D721Med (cell line): ENCODE data around the gene ARID3B.

Experiments
- DNase-seq: peaks from one replicate; pipeline ENCODE4 v3.0.0; 2011; ENCODE audit warnings: low spot score; ENCODE audit not compliant: insufficient read length
- FAIRE-seq: peaks from 2 replicates; lab custom pipeline; 2011; peaks lifted over from hg19 to GRCh38; lab: Jason Lieb, UNC
- TF ChIP-seq, protein P1 (sequence below): IDR thresholded peaks from 2 replicates; pipeline ENCODE4 v1.5.1; 2012; ENCODE audit warnings: mild to moderate bottlenecking, control low read depth; ENCODE audit not compliant: insufficient read depth; ENCODE audit errors: missing control alignments

The ARID3B gene

DNA sequence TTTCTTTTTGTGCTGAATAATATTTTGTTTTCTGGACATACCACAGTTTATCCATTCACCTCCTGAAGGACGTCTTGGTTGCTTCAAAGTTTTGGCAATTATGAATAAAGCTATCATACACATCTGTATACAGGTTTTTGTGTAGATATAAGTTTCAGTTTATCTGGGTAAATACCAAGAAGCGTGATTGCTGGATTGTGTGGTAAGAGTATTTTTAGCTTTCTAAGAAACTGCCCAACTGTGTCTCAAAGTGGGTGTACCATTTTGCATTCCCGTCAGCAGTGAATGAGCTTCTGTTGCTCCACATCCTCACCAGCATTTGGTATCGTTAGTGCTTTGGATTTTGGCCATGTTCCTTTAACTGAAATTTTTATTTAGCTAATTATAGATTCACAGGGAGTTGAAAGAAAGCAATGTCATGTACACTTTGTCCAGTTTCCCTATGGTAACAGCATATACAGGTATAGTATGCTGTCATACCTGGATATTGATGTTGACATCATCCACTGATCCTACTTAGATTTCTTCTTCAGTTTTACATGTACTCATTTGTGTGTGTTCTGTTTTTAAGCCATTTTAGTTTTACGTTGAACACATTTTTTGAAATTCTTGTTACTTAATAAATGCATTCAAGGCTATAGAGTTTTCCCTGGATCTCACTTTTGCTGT lies 11.9 kb downstream of the ARID3B start:
- TF ChIP-seq, protein P1, sequence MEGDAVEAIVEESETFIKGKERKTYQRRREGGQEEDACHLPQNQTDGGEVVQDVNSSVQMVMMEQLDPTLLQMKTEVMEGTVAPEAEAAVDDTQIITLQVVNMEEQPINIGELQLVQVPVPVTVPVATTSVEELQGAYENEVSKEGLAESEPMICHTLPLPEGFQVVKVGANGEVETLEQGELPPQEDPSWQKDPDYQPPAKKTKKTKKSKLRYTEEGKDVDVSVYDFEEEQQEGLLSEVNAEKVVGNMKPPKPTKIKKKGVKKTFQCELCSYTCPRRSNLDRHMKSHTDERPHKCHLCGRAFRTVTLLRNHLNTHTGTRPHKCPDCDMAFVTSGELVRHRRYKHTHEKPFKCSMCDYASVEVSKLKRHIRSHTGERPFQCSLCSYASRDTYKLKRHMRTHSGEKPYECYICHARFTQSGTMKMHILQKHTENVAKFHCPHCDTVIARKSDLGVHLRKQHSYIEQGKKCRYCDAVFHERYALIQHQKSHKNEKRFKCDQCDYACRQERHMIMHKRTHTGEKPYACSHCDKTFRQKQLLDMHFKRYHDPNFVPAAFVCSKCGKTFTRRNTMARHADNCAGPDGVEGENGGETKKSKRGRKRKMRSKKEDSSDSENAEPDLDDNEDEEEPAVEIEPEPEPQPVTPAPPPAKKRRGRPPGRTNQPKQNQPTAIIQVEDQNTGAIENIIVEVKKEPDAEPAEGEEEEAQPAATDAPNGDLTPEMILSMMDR, result no peak
- no peak for DNase-seq
- FAIRE-seq, result no peak

- FAIRE-seq, result no peak
- no peak for DNase-seq
Measured at GRCh38 chr15:74555192-74555591, 14.2 kb downstream of the ARID3B start.

GRCh38 chr15:74558706-74559105 lies 17.7 kb downstream of the ARID3B start:
- TF ChIP-seq, protein P1, result no peak
- FAIRE-seq, result no peak
- no peak for DNase-seq

More at GRCh38 chr15:74555192-74555591, 14.2 kb downstream of the ARID3B start:
- TF ChIP-seq, protein P1, result no peak

DNA sequence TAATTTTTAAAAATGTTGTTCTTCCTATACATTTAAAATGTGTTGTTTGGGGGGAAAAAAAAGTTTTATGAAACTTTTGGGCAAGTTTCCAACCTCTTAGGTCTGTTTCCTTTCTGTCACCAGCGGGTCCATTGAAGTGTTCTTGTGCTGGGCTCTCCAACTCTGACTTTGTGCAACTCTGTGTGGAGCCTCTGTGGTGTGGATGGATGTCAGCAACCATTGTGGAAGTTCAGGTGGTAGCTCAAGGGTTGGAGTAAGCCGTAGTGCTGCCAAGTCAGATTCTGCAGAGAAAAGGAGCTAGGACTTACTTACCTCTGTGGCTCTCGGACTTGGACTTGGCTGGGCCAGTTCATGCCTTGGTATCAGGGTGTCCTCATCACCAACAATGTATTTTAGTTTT lies 22.4 kb downstream of the ARID3B start:
- TF ChIP-seq, protein P1, result no peak
- FAIRE-seq (no peak), DNase-seq (no peak)

DNA sequence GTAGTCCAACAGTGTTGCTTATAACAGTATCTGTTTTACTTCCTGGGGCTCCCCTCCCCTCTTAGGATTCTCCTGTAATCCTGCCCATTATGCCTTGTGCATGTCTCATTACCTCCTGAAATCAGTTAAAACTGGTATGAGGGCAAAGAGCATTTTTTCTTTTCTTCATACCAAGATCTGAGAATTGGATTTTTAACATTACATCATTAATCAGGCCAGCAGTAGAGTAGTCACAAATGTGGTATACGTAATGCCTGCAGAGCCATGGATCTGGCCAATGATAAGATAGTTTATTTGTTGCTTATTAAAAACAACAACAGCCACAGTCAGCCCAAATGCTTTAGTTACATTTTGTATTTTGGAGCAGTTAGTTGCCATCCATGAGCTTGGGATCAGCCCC lies 23.2 kb downstream of the ARID3B start:
- DNase-seq, result no peak
- FAIRE-seq, result no peak
- TF ChIP-seq, protein P1, result no peak

DNA sequence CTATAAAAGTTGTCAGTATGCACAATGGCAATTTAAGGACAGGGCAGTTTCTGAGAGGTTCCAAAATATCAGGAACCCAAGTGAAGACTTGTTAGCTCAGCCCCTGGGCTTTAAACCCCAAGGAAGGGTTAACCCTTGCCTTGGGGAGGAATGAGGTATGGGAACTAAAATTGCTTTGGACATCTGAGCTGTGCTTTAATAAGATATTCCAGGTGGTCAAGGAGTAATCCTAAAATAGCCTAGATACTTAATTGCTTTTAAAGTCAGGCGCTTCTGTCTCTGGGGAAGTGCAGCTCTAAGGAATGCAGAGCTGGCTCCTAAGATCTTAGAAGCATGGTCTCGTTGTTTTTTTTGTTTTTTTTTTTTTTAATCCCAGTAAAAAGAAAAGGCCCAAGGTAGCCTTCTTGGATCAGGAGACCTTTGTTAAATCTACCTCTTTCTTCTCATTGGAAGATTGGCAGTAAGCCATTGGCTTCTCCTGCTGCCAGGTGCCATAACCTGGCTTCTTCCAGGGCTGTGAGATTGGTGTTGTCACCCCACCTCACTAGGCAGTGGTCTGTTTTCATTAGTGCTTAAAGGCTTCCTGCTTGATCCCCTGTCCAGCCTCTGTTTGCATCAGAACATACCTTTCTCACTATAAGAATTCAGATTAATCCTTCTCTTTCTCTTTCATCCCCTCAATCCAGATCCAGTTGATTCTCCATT lies 24.5 kb downstream of the ARID3B start:
- FAIRE-seq (peak; percentile 81), DNase-seq (no peak)
- TF ChIP-seq, protein P1, result no peak

- FAIRE-seq (no peak), DNase-seq (no peak)
- TF ChIP-seq, protein P1, result no peak
Measured at GRCh38 chr15:74568594-74568993, 27.6 kb downstream of the ARID3B start.
